GM12874 (cell line): ENCODE measurements around the gene ZMYM2.

ENCODE experiments used
- TF ChIP-seq, protein P1 (sequence below): IDR thresholded peaks from 2 replicates; pipeline ENCODE4 v1.5.1; 2011; ENCODE audit warnings: low read depth, mild to moderate bottlenecking, control low read depth, low read length, moderate library complexity; ENCODE audit not compliant: insufficient read depth

Gene ZMYM2

GRCh38 chr13:20053891-20054290 is 95.4 kb downstream of the ZMYM2 start:
- TF ChIP-seq, protein P1, sequence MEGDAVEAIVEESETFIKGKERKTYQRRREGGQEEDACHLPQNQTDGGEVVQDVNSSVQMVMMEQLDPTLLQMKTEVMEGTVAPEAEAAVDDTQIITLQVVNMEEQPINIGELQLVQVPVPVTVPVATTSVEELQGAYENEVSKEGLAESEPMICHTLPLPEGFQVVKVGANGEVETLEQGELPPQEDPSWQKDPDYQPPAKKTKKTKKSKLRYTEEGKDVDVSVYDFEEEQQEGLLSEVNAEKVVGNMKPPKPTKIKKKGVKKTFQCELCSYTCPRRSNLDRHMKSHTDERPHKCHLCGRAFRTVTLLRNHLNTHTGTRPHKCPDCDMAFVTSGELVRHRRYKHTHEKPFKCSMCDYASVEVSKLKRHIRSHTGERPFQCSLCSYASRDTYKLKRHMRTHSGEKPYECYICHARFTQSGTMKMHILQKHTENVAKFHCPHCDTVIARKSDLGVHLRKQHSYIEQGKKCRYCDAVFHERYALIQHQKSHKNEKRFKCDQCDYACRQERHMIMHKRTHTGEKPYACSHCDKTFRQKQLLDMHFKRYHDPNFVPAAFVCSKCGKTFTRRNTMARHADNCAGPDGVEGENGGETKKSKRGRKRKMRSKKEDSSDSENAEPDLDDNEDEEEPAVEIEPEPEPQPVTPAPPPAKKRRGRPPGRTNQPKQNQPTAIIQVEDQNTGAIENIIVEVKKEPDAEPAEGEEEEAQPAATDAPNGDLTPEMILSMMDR, result no peak

DNA sequence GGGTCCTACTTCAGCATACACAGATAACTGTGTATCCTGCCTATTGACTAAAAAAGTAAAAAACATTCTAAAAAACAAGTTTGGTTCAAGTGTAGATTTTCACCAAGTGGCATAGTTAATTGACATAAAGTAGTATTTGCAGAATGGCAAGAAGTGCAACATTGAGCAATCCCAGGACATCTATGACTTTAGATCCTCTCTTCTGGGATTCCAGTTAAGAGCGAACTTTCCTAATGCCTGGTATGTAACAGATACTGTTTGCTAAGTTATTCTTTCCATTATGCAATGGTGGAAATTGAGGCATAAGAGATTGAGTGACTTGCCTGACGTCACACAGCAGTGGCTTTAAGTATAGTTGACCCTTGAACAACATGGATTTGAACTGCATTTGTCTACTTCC is 96.1 kb downstream of the ZMYM2 start:
- TF ChIP-seq, protein P1, result no peak

- TF ChIP-seq, protein P1, result no peak
Observed at GRCh38 chr13:20057214-20057613, 98.7 kb downstream of the ZMYM2 start.

- TF ChIP-seq, protein P1, result no peak
Observed at GRCh38 chr13:20057963-20058362, 99.4 kb downstream of the ZMYM2 start.

- TF ChIP-seq, protein P1, result no peak
Observed at GRCh38 chr13:20058476-20058875, 99.9 kb downstream of the ZMYM2 start.

DNA sequence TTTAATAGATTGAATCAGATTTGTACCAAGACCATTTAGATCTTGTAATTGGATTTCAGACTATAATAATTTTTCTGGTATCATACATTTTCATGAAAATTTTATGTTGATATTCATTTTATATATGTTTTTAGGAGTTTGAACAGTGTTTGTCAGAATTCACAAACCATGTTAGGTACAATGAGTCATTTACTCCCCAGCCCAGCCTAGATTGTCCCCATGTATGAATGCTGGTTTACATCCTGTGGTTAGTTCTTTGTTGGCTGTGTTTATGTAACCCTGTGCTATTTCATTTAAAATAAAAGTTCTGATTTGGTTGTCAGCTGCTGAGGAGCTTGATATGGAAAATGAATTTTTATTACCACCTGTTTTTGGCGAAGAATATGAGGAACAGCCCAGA is 105.6 kb downstream of the ZMYM2 start:
- TF ChIP-seq, protein P1, result no peak

- TF ChIP-seq, protein P1, result no peak
Observed at GRCh38 chr13:20065516-20065915, 107.0 kb downstream of the ZMYM2 start.

GRCh38 chr13:20069956-20070355 is 111.4 kb downstream of the ZMYM2 start:
- TF ChIP-seq, protein P1, result no peak
